Measurements from ENCODE around the gene CCL14. TPM values are rescaled to one million over a fixed set of nuclear protein-coding genes. Genes with fewer than 3 reads are reported as not detected.

CCL14 gene
- total and polyA plus RNA-seq, 4 experiments from 2014 or later, result not detected

Other genes starting within 250 kb of the CCL14 start
- under 1 TPM in 1 of 2 experiments, not detected in 1; 0.26 TPM for gene GAS2L2, start 233.5 kb downstream of the CCL14 start, total RNA-seq
- under 1 TPM in 1 of 2 donors, not detected in 1; 0.13 TPM for gene GAS2L2, start 233.5 kb downstream of the CCL14 start, polyA plus RNA-seq
- gene C17orf50, start 225.8 kb downstream of the CCL14 start, total RNA-seq, result not detected
- gene C17orf50, start 225.8 kb downstream of the CCL14 start, polyA plus RNA-seq, result not detected
- under 1 TPM; 0.64 to 0.96 TPM for gene MMP28, start 191.1 kb downstream of the CCL14 start, total RNA-seq
- under 1 TPM in 1 of 2 donors, not detected in 1; 0.23 TPM for gene MMP28, start 191.1 kb downstream of the CCL14 start, polyA plus RNA-seq
- 100 to 1,000 TPM; 232 to 242 TPM for gene TAF15, start 177.2 kb downstream of the CCL14 start, total RNA-seq
- 10 to 100 TPM; 11.2 to 29.7 TPM for gene TAF15, start 177.2 kb downstream of the CCL14 start, polyA plus RNA-seq
- 1 to 10 TPM; 2.2 to 2.6 TPM for gene HEATR9, start 117.8 kb downstream of the CCL14 start, total RNA-seq
- not detected for gene HEATR9, start 117.8 kb downstream of the CCL14 start, polyA plus RNA-seq
- 100 to 1,000 TPM; 279 to 309 TPM for gene CCL5, start 106.4 kb downstream of the CCL14 start, total RNA-seq
- gene CCL5, start 106.4 kb downstream of the CCL14 start, polyA plus RNA-seq, result 100 to 1,000 TPM; 156 to 210 TPM
- 1 to 10 TPM in 1 of 2 experiments, under 1 TPM in 1; 0.87 to 1.9 TPM for gene RDM1, start 56.0 kb downstream of the CCL14 start, total RNA-seq
- gene RDM1, start 56.0 kb downstream of the CCL14 start, polyA plus RNA-seq, result under 1 TPM; 0.38 to 0.98 TPM
- gene LYZL6, start 43.0 kb downstream of the CCL14 start, total RNA-seq, result not detected
- gene LYZL6, start 43.0 kb downstream of the CCL14 start, polyA plus RNA-seq, result not detected
- gene CCL16, start 5.2 kb downstream of the CCL14 start, total RNA-seq, result not detected
- not detected for gene CCL16, start 5.2 kb downstream of the CCL14 start, polyA plus RNA-seq
- not detected for gene CCL15, start 14.8 kb upstream of the CCL14 start, total RNA-seq
- gene CCL15, start 14.8 kb upstream of the CCL14 start, polyA plus RNA-seq, result not detected
- gene CCL23, start 31.2 kb upstream of the CCL14 start, total RNA-seq, result not detected
- gene CCL23, start 31.2 kb upstream of the CCL14 start, polyA plus RNA-seq, result not detected
- gene CCL18, start 77.5 kb upstream of the CCL14 start, total RNA-seq, result not detected
- gene CCL18, start 77.5 kb upstream of the CCL14 start, polyA plus RNA-seq, result not detected
- gene CCL3, start 103.4 kb upstream of the CCL14 start, total RNA-seq, result 1 to 10 TPM; 3.2 to 4.2 TPM
- not detected for gene CCL3, start 103.4 kb upstream of the CCL14 start, polyA plus RNA-seq
- 1 to 10 TPM; 1.1 TPM for gene CCL4, start 117.1 kb upstream of the CCL14 start, total RNA-seq
- 1 to 10 TPM; 1.2 to 1.3 TPM for gene CCL4, start 117.1 kb upstream of the CCL14 start, polyA plus RNA-seq
- gene TBC1D3B, start 189.9 kb upstream of the CCL14 start, total RNA-seq, result 10 to 100 TPM; 11.5 to 18.0 TPM
- gene TBC1D3B, start 189.9 kb upstream of the CCL14 start, polyA plus RNA-seq, result not detected
- gene CCL3L1, start 210.0 kb upstream of the CCL14 start, total RNA-seq, result 1 to 10 TPM in 1 of 2 experiments, under 1 TPM in 1; 0.89 to 2.2 TPM
- gene CCL3L1, start 210.0 kb upstream of the CCL14 start, polyA plus RNA-seq, result not detected
- 1 to 10 TPM in 1 of 2 experiments, not detected in 1; 1.1 TPM for gene CCL4L2, start 224.3 kb upstream of the CCL14 start, total RNA-seq
- not detected for gene CCL4L2, start 224.3 kb upstream of the CCL14 start, polyA plus RNA-seq